ENCODE results near the gene CDSN. TPM values are rescaled to one million over a fixed set of nuclear protein-coding genes. Genes with fewer than 3 reads are reported as not detected.

CDSN gene
- total and polyA plus RNA-seq, 2 of the 8 experiments (the other 6 are each of a cell fraction or from before 2014, with no cell fraction given), result not detected

GRCh38 chr6:31107052-31107451, 13.2 kb downstream of the CDSN start (continued):
- TF ChIP-seq POU5F1 (IDR thresholded peaks at IDR 0.05; ENCODE audit: low read depth, low read length), result no peak
- no peak for TF ChIP-seq E2F6 (IDR thresholded peaks at IDR 0.05)
- TF ChIP-seq YY1 (IDR thresholded peaks at IDR 0.05; ENCODE audit: low read depth, low read length), result no peak

Measured in H1 (cell line).